ENCODE results near the gene CDT1. TPM values are rescaled to one million over a fixed set of nuclear protein-coding genes. Genes with fewer than 3 reads are reported as not detected.

Gene CDT1
- total RNA-seq, 3 donors from 2014 or later (not counting 1 experiment from before 2014, with no cell fraction given) = 2.2 to 3.8 (median 2.6) TPM

DNA sequence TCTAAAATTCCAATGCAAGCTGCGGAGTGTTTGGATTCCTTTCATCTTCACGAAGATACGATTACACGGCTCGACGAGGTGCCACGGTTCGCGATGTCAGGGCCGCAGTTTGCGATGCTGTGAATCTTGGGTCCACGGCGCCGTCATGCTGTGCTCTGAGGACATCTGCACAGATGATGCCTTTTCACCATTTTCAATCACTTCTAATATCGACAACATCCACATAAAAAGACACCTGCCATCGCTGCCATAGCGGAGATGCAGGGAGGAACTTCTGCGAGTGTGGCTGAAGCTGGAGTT is 14.9 kb downstream of the CDT1 start:
- H3K9me3 Mint-ChIP-seq = no peaks in the 10 kb centered on the region
- Histone ChIP-seq H3K9me3 (ENCODE audit: control insufficient read depth, insufficient read depth, low read length) (no peaks in the 10 kb centered on the region), H3K27ac (ENCODE audit: low read length) (no peak overlapping the region), H3K36me3 (ENCODE audit: control insufficient read depth, insufficient read depth, low read length) (peaks cover 15% of the 10 kb centered on the region), H3K27me3 (ENCODE audit: control insufficient read depth, insufficient read depth, low read length) (no peaks in the 10 kb centered on the region), H3K4me1 (ENCODE audit: control insufficient read depth, insufficient read depth, low read length) (no peaks in the 10 kb centered on the region), H3K4me3 (ENCODE audit: low read length) (no peak overlapping the region)
- ATAC-seq (no peak), DNase-seq (no peak)
- no peak overlapping the region for H3K27ac Mint-ChIP-seq
- no peak overlapping the region for H3K4me3 Mint-ChIP-seq
- H3K4me1 Mint-ChIP-seq = no peaks in the 10 kb centered on the region
- H3K36me3 Mint-ChIP-seq = no peaks in the 10 kb centered on the region
- H3K27me3 Mint-ChIP-seq (ENCODE audit: low read depth in 2 of 2) = no peaks in the 10 kb centered on the region
- intact Hi-C loops (cut with micrococcal nuclease) = no loop called here
- TF ChIP-seq, protein P1, sequence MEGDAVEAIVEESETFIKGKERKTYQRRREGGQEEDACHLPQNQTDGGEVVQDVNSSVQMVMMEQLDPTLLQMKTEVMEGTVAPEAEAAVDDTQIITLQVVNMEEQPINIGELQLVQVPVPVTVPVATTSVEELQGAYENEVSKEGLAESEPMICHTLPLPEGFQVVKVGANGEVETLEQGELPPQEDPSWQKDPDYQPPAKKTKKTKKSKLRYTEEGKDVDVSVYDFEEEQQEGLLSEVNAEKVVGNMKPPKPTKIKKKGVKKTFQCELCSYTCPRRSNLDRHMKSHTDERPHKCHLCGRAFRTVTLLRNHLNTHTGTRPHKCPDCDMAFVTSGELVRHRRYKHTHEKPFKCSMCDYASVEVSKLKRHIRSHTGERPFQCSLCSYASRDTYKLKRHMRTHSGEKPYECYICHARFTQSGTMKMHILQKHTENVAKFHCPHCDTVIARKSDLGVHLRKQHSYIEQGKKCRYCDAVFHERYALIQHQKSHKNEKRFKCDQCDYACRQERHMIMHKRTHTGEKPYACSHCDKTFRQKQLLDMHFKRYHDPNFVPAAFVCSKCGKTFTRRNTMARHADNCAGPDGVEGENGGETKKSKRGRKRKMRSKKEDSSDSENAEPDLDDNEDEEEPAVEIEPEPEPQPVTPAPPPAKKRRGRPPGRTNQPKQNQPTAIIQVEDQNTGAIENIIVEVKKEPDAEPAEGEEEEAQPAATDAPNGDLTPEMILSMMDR (IDR thresholded peaks at IDR 0.05) = no peak
- 96% methylated on average over 18 of the region's 18 CpGs for WGBS (ENCODE audit: insufficient coverage)

DNA sequence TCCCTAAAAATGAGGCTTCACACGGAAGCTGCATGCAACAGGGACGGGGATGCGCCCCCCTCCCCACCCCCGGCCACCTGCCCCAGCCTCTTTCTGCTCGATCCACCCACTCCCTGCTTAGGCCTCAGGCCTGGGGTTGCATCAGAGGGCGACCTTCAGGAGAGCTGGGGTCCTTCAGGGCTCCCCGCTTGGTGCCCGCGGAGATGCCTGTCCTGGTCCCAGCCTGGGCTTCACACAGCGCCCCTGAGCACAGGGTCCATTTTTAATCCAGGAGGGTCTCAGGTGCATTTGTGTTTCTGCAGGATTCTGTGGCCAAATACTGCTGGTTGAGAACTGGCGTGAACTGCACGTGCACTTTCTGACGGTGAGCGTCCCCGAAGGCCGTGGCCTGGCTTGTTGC is 15.5 kb downstream of the CDT1 start:
- intact Hi-C loops (cut with micrococcal nuclease) = no loop called here
- 94% methylated on average over 16 of the region's 16 CpGs for WGBS (ENCODE audit: insufficient coverage)
- H3K4me3 Mint-ChIP-seq = no peak overlapping the region
- H3K36me3 ChIP-seq (ENCODE audit: control insufficient read depth, insufficient read depth, low read length) = peaks cover 15% of the 10 kb centered on the region
- no peak for ATAC-seq
- H3K9me3 ChIP-seq (ENCODE audit: control insufficient read depth, insufficient read depth, low read length) = no peaks in the 10 kb centered on the region
- H3K4me3 ChIP-seq (ENCODE audit: low read length) = no peak overlapping the region
- H3K27me3 ChIP-seq (ENCODE audit: control insufficient read depth, insufficient read depth, low read length) = no peaks in the 10 kb centered on the region
- DNase-seq = no peak
- no peak overlapping the region for H3K27ac ChIP-seq (ENCODE audit: low read length)
- TF ChIP-seq, protein P1 (IDR thresholded peaks at IDR 0.05) = no peak
- no peaks in the 10 kb centered on the region for H3K27me3 Mint-ChIP-seq (ENCODE audit: low read depth in 2 of 2)
- H3K9me3 Mint-ChIP-seq = no peaks in the 10 kb centered on the region
- no peaks in the 10 kb centered on the region for H3K4me1 ChIP-seq (ENCODE audit: control insufficient read depth, insufficient read depth, low read length)
- H3K4me1 Mint-ChIP-seq = no peaks in the 10 kb centered on the region
- H3K36me3 Mint-ChIP-seq = no peaks in the 10 kb centered on the region
- no peak overlapping the region for H3K27ac Mint-ChIP-seq

GRCh38 chr16:88820385-88821025 is 16.9 kb downstream of the CDT1 start:
- TF ChIP-seq, protein P1 (IDR thresholded peaks at IDR 0.05) = no peak
- ATAC-seq = no peak
- intact Hi-C loops (cut with micrococcal nuclease) = no loop called here

More at GRCh38 chr16:88820385-88821025, 16.9 kb downstream of the CDT1 start:
- peaks cover 17% of the 10 kb centered on the region for H3K36me3 ChIP-seq (ENCODE audit: control insufficient read depth, insufficient read depth, low read length)
- no peaks in the 10 kb centered on the region for H3K27me3 ChIP-seq (ENCODE audit: control insufficient read depth, insufficient read depth, low read length)
- no peaks in the 10 kb centered on the region for H3K36me3 Mint-ChIP-seq
- H3K9me3 ChIP-seq (ENCODE audit: control insufficient read depth, insufficient read depth, low read length) = no peaks in the 10 kb centered on the region
- no peaks in the 10 kb centered on the region for H3K4me1 Mint-ChIP-seq
- no peaks in the 10 kb centered on the region for H3K9me3 Mint-ChIP-seq
- 92% methylated on average over 20 of the region's 20 CpGs for WGBS (ENCODE audit: insufficient coverage)
- H3K4me3 Mint-ChIP-seq = no peak overlapping the region
- H3K27ac Mint-ChIP-seq = no peak overlapping the region
- H3K4me3 ChIP-seq (ENCODE audit: low read length) = no peak overlapping the region
- H3K27me3 Mint-ChIP-seq (ENCODE audit: low read depth in 2 of 2) = no peaks in the 10 kb centered on the region
- no peak for DNase-seq
- no peak overlapping the region for H3K27ac ChIP-seq (ENCODE audit: low read length)
- H3K4me1 ChIP-seq (ENCODE audit: control insufficient read depth, insufficient read depth, low read length) = no peaks in the 10 kb centered on the region

All from natural killer cell (primary cell).